ENCODE measurements around the gene THAP8. TPM values are rescaled to one million over a fixed set of nuclear protein-coding genes. Genes with fewer than 3 reads are reported as not detected.

Gene THAP8
- total and polyA plus RNA-seq, 2 of the 13 experiments (the other 11 are each of a cell fraction or from before 2014, with no cell fraction given): 1.7 to 3.7 TPM

DNA sequence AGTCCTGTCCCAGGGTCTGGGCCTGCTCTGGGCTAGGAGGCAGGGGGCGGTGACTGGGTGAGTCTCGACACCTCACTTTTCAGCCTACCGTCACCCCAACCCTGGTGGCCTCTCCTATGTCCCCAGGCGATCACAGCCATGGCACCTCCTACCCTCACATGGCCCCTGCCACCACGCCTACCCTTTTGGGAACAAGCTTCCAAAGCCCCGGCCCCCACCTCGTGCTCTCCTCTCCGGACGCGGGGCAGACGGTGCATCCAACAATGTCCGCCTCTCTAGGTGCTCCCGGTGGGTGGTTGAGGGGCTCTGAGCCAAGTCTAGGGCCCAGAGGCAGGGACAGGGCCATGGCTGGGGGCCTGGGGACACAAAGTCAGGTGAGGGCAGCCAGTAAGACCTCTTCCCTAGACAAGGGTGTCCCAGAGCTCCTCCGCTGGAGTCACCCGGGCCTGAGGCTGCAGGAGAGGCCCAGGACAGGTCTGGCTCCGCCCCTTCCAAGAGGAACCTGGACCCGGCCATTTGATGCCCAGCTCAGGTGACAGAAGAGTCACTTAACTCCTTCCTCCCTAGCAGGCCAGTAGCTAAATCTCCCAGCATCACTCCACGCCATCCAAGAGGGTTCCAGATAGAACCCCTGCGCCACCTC lies 45.6 kb downstream of the THAP8 start, which contains the start of gene SYNE4 (continued):
- TF ChIP-seq ZNF703 (CRISPR knock-in tag; IDR thresholded peaks at IDR 0.05; ENCODE audit: borderline replicate concordance) (no peak), ZNF724P (CRISPR knock-in tag; IDR thresholded peaks at IDR 0.05; ENCODE audit: borderline replicate concordance) (no peak), GABPA (IDR thresholded peaks at IDR 0.05; ENCODE audit: low read depth, low read length) (no peak), GABPA (CRISPR knock-in tag; IDR thresholded peaks at IDR 0.05; ENCODE audit: low read depth) (no peak), POGZ (CRISPR knock-in tag; IDR thresholded peaks at IDR 0.05) (no peak), ONECUT2 (CRISPR knock-in tag; IDR thresholded peaks at IDR 0.05) (no peak), ERF (CRISPR knock-in tag; IDR thresholded peaks at IDR 0.05) (no peak), HOXA5 (CRISPR knock-in tag; IDR thresholded peaks at IDR 0.05) (no peak), ZNF652 (CRISPR knock-in tag; IDR thresholded peaks at IDR 0.05; ENCODE audit: borderline replicate concordance, low read depth) (peak; percentile 98), ZNF775 (CRISPR knock-in tag; IDR thresholded peaks at IDR 0.05; ENCODE audit: borderline replicate concordance) (no peak), TCF12 (IDR thresholded peaks at IDR 0.05) (no peak), TCF12 (CRISPR knock-in tag; IDR thresholded peaks at IDR 0.05) (0 out of 2 replicates have a peak, but pooled peaks have one; percentile 64), KLF13 (CRISPR knock-in tag; IDR thresholded peaks at IDR 0.05) (no peak), ZNF180 (CRISPR knock-in tag; IDR thresholded peaks at IDR 0.05; ENCODE audit: borderline replicate concordance, low read depth) (no peak), ZNF737 (CRISPR knock-in tag; IDR thresholded peaks at IDR 0.05; ENCODE audit: borderline replicate concordance) (no peak), HDAC6 (IDR thresholded peaks at IDR 0.05; ENCODE audit: low read depth, low read length) (no peak), SMARCE1 (IDR thresholded peaks at IDR 0.05; ENCODE audit: borderline replicate concordance) (no peak), POLR2AphosphoS2 (IDR thresholded peaks at IDR 0.05; ENCODE audit: low read depth, low read length) (no peak), ZBTB33 (CRISPR knock-in tag; IDR thresholded peaks at IDR 0.05) (no peak), ZNF274 (CRISPR knock-in tag; IDR thresholded peaks at IDR 0.05) (no peak), KDM1A (CRISPR knock-in tag; IDR thresholded peaks at IDR 0.05) (0 out of 2 replicates have a peak, but pooled peaks have one; percentile 22), TAF1 (CRISPR knock-in tag; IDR thresholded peaks at IDR 0.05) (peak; percentile 86), FOXM1 (CRISPR knock-in tag; IDR thresholded peaks at IDR 0.05) (no peak), HCFC1 (IDR thresholded peaks at IDR 0.05; ENCODE audit: low read depth, low read length) (no peak), REXO4 (CRISPR knock-in tag; IDR thresholded peaks at IDR 0.05; ENCODE audit: borderline replicate concordance) (no peak), NFE2L1 (CRISPR knock-in tag; IDR thresholded peaks at IDR 0.05; ENCODE audit: borderline replicate concordance) (no peak; the same call in 1 of the 2 replicates)
- TF ChIP-seq, protein P1, sequence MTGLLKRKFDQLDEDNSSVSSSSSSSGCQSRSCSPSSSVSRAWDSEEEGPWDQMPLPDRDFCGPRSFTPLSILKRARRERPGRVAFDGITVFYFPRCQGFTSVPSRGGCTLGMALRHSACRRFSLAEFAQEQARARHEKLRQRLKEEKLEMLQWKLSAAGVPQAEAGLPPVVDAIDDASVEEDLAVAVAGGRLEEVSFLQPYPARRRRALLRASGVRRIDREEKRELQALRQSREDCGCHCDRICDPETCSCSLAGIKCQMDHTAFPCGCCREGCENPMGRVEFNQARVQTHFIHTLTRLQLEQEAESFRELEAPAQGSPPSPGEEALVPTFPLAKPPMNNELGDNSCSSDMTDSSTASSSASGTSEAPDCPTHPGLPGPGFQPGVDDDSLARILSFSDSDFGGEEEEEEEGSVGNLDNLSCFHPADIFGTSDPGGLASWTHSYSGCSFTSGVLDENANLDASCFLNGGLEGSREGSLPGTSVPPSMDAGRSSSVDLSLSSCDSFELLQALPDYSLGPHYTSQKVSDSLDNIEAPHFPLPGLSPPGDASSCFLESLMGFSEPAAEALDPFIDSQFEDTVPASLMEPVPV (CRISPR knock-in tag; IDR thresholded peaks at IDR 0.05): no peak; the same call in 1 of the 2 replicates
